ENCODE data around the gene THRA.

Gene THRA

DNA sequence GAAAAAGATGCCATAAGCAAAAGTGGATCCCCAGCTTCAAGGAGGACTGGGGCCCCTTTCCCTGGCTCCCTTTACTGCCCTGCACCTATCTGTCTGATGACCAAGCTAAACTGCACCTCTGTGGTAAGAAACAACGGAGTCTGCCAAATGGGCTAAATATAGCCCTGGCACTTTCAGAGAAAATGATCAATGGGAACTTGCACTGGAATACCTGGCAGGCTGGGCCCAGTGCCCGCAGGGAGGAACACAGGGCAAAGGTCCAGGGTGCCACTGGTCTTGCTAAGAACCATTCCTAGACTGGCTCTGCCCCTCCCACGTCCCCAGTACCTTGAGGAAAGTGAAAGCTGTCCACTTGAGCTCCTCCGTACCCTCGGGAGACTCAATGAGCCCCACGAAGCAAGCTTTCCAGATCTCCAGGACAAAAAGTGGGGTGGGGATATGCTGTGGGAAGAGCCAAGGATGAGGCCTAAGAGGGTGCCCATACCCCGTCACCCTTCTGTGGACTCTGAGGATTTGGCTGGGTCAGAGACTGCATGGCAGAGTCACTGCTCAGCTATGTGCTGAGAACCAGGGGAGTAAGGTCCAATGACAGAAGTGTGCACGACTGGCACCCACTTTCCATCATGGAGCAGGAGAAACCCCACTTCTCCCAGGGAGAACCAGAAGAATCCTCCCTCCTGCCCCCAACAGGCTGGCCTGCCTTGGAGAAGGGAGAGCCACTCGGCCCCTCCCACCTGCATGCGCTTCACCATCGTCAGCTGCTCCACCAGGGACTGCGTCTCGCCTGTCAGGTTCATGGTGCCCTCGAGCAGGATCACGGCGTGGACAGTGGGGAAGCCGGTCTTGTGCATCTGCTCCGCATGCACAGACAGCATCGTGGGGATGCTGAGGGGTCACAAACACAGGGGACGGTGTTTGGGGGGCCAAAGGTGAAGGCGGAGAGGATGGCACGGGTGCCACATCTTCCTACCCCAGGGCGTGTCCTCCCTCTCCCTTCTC, 30.1 kb upstream of the THRA start:
- DNase-seq (ENCODE audit: insufficient read length): peak; percentile 5
- no peak for FAIRE-seq
- TF ChIP-seq POLR2AphosphoS5 (IDR thresholded peaks at IDR 0.05; ENCODE audit: low read depth, low read length): no peak

DNA sequence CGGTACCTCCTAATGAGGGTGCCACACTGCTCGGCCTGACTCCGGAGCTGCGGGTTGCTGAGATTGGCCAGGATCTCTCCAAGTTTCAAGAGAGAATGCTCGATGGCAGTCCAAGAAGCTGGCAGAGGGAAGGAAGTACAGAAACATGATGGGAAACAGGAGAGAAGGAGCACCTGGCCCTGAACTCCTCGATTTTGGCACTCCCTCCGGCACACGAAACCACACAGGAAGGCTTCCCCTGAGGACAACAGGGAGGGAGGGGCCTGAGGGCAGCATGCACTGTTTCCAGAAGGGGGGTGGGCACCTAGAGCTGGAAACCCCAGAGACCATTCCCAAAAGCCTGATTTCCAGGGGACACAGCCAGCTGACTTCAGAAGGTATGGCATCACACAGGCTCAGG, 29.4 kb upstream of the THRA start:
- FAIRE-seq: no peak
- DNase-seq (ENCODE audit: insufficient read length): peak; percentile 4
- no peak for TF ChIP-seq POLR2AphosphoS5 (IDR thresholded peaks at IDR 0.05; ENCODE audit: low read depth, low read length)
- TF ChIP-seq POLR2A (IDR thresholded peaks at IDR 0.05; ENCODE audit: low read depth, low read length): no peak
- no peak for TF ChIP-seq TAF1 (IDR thresholded peaks at IDR 0.05; ENCODE audit: borderline replicate concordance, low read depth, low read length)

GRCh38 chr17:40034426-40035161, 28.2 kb upstream of the THRA start:
- no peak for FAIRE-seq
- DNase-seq (ENCODE audit: insufficient read length): no peak
- TF ChIP-seq POLR2A (IDR thresholded peaks at IDR 0.05; ENCODE audit: low read depth, low read length): no peak
- no peak for TF ChIP-seq POLR2AphosphoS5 (IDR thresholded peaks at IDR 0.05; ENCODE audit: low read depth, low read length)
- no peak for TF ChIP-seq TAF1 (IDR thresholded peaks at IDR 0.05; ENCODE audit: borderline replicate concordance, low read depth, low read length)

DNA sequence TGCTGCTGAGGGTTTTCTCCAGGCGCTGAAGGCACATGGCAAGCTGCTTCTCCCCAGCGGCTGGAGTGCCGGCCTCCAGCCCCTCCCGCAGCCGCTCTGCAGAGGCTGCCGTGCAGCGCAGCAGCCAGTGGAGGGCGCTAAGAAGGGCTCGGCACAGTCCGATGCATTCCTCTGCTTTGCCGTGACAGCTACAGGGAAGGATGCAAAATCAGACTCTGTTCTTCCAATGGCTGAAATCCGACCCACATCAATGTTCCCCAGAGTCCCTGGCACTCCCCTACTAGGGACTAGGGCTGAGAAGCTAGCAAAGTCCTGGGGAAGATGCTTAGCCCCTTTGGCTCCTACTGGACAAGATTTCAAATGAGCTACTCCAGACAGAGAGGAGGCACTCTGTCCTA, 27.6 kb upstream of the THRA start:
- TF ChIP-seq POLR2AphosphoS5 (IDR thresholded peaks at IDR 0.05; ENCODE audit: low read depth, low read length) (no peak), POLR2A (IDR thresholded peaks at IDR 0.05; ENCODE audit: low read depth, low read length) (no peak), TAF1 (IDR thresholded peaks at IDR 0.05; ENCODE audit: borderline replicate concordance, low read depth, low read length) (no peak)
- no peak for DNase-seq (ENCODE audit: insufficient read length)
- FAIRE-seq: no peak

DNA sequence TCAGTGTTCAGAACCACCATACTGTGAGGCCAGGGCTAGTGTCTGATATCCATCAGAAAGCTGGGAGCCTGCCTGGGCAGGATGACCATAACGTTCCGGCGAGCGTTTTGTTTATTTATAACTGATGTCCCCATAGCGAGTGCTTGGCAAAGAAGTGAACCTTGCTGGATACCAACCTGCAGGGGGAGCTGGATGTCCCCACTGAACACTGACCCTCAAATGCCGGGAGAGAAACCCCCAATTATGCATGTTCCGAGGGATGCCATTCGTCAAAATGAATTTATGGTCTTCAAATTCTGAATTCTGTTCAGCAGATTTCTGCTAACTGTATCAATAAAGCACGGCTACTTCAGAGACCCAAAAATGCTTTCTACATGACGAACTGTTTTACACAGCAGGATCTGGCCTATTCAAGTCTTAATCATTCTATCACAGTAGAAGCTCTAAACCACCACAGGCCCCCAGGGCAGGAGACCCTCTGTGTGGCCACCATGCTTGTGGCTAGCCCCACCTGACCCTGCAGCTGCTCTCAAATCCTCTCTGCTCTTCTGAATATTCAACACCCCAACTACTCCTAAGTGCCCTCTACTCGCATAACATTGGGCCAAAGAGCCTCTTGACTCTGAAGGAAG, 23.8 kb upstream of the THRA start:
- no peak for TF ChIP-seq TAF1 (IDR thresholded peaks at IDR 0.05; ENCODE audit: borderline replicate concordance, low read depth, low read length)
- TF ChIP-seq POLR2A (IDR thresholded peaks at IDR 0.05; ENCODE audit: low read depth, low read length): no peak
- TF ChIP-seq POLR2AphosphoS5 (IDR thresholded peaks at IDR 0.05; ENCODE audit: low read depth, low read length): no peak

GRCh38 chr17:40041196-40041595, 21.6 kb upstream of the THRA start:
- DNase-seq (ENCODE audit: insufficient read length): no peak
- TF ChIP-seq POLR2AphosphoS5 (IDR thresholded peaks at IDR 0.05; ENCODE audit: low read depth, low read length) (no peak), TAF1 (IDR thresholded peaks at IDR 0.05; ENCODE audit: borderline replicate concordance, low read depth, low read length) (no peak), POLR2A (IDR thresholded peaks at IDR 0.05; ENCODE audit: low read depth, low read length) (no peak)
- FAIRE-seq: no peak

More for the DNA sequence above, 23.8 kb upstream of the THRA start:
- no peak for DNase-seq (ENCODE audit: insufficient read length)
- no peak for FAIRE-seq

GRCh38 chr17:40056379-40057015, 6.3 kb upstream of the THRA start:
- TF ChIP-seq POLR2AphosphoS5 (IDR thresholded peaks at IDR 0.05; ENCODE audit: low read depth, low read length): no peak
- TF ChIP-seq POLR2A (IDR thresholded peaks at IDR 0.05; ENCODE audit: low read depth, low read length): no peak
- TF ChIP-seq TAF1 (IDR thresholded peaks at IDR 0.05; ENCODE audit: borderline replicate concordance, low read depth, low read length): no peak
- DNase-seq (ENCODE audit: insufficient read length) (no peak), FAIRE-seq (no peak)

- no peak for FAIRE-seq
- no peak for DNase-seq (ENCODE audit: insufficient read length)
- TF ChIP-seq POLR2AphosphoS5 (IDR thresholded peaks at IDR 0.05; ENCODE audit: low read depth, low read length): no peak
These were observed 4.5 kb upstream of the THRA start for GRCh38 chr17:40058186-40058784.

DNA sequence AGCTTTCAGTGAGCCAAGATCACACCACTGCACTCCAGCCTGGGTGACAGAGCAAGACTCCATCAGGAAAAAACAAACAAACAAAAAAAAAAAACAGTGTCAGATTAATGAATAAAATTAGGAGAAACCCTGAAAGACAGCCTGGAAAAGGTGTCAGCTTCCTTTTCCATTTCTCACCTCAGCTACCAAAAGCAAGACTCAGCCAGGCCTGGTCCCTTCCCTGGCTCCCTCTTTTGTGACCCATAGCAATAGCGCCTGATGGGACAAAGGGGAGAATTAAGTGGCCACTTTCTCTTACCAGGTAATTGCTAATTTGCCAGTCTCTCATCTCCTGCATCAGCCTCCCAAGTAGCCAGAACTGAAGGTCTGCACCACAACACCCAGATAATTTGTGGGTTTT, 3.9 kb upstream of the THRA start:
- no peak for FAIRE-seq
- no peak for DNase-seq (ENCODE audit: insufficient read length)
- no peak for TF ChIP-seq POLR2AphosphoS5 (IDR thresholded peaks at IDR 0.05; ENCODE audit: low read depth, low read length)
- no peak for TF ChIP-seq TAF1 (IDR thresholded peaks at IDR 0.05; ENCODE audit: borderline replicate concordance, low read depth, low read length)
- no peak for TF ChIP-seq POLR2A (IDR thresholded peaks at IDR 0.05; ENCODE audit: low read depth, low read length)

- FAIRE-seq: no peak
- DNase-seq (ENCODE audit: insufficient read length): no peak
- TF ChIP-seq POLR2A (IDR thresholded peaks at IDR 0.05; ENCODE audit: low read depth, low read length) (no peak), POLR2AphosphoS5 (IDR thresholded peaks at IDR 0.05; ENCODE audit: low read depth, low read length) (no peak), TAF1 (IDR thresholded peaks at IDR 0.05; ENCODE audit: borderline replicate concordance, low read depth, low read length) (no peak)
These were observed 2.9 kb upstream of the THRA start for GRCh38 chr17:40059729-40060475.

Data from GM12892 (cell line).